ENCODE measurements around the gene GAREM1.

Gene GAREM1

DNA sequence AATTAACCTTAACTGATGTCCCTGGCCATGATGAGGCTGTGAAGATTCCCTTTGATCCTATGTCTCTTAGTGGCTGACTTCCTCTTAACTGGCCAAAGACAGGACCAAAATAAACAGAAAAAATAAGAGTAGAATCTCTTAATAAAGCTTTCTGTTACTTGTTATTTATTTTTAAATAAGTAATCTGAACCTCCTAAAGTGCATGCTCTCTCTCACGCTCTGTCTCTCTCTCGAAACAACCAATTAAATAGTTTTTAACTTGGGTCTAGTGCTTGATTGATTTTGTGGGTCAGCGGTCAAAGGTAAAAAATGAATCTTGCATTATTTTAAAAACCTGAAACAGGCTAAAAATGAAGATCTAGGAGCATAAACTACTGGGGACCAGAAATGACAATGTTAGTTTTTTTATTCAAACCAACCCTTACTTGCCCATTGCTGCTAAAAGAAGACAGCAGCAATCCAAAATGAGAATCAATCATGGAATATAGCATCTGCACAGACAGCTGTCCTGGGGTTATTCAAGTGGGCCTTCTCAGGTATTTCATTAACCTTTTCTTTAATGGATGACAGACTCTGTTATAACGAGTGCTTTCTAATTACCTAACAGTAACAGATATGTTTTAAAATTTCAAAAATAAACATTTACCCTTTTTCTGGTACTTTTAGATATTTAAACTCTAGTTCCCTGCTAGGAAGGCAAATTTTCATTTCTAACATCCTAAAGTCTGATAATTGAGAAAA, 11.2 kb downstream of the GAREM1 start:
- no peak for DNase-seq (ENCODE audit: low read depth)

DNA sequence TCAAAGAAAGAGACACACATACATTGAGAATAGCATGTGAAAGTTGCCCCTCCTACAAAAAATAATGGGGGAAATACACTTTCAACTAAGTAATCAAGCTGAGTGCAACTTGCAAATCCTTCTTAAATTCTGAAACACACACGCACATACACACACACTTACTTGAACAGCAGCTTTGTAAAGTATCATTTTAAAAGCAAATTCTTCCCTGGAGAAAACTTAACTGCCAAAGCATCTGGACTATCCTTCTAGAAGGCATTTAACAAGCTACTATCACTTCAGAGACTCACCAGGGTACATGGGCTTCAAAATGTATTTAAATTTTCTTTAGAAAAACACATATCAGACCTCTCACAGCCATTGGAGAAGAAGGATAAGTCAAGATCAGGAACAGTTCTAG, 15.3 kb downstream of the GAREM1 start:
- DNase-seq (ENCODE audit: low read depth), result no peak

DNA sequence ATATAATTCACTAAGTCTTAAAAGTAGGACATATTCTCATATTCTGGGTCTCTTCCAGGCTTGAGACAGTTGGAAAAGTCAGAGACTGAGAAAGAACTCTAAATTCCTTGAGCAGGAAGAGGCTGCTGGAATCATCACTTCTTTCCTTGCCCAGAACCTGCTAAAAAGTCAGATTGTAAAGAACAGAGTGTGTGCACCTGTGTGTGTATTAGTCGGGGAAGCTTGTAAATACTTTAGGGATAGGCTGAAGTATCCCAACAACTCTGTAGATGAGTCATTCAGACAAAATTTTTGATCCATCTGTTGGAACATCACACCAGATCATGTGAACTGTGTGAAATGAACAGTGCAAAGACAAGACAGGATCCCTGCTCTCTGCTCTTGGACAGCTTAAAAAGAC, 16.1 kb downstream of the GAREM1 start:
- DNase-seq (ENCODE audit: low read depth), result no peak

DNA sequence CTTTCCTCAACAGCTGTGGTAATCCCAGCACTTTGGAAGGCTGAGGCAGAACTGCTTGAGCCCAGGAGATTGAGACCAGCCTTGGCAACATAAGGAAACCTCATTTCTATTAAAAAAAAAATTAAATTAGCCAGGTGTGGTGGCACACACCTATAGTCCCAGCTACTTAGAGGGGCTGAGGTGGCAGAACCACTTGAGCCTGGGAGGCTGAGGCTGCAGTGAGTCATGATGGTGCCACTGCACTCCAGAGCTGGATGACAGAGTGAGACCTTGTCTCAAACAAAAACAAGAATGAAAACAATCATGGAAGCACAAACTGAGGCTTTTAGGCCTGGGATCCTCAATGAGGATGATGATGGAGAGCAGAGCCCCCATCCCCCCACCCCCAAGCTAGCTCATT, 19.8 kb downstream of the GAREM1 start:
- no peak for DNase-seq (ENCODE audit: low read depth)

DNA sequence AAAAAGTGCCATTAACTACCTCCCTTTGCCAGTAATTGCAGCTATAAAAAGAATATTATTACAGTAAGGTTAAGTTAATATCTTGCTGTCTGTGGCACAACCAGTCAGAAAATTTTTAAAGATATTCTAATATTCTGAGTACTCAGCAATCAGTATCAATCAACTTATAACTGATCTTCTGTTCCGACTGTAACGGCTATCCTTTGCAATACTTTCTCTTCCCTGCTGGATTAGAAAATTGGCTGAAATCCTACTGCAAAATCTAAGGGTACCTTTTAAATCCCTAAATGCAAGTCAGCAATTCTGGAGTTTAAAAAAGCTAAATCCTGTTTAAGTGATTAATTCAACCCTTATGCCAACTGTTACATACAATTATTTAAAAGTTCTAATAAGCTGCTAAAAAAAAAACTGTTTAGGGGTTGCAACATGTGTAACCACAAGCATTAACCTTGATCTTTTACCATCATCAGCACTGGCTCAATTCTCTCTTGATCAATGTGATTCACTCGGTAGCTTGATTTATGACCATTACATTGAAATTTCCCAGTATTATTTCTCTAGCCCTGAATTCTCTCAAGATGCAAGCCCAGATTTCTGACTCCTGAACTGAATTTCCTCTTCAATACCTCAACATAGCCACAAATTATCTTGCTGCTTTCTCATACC, 20.5 kb downstream of the GAREM1 start:
- no peak for DNase-seq (ENCODE audit: low read depth)

DNA sequence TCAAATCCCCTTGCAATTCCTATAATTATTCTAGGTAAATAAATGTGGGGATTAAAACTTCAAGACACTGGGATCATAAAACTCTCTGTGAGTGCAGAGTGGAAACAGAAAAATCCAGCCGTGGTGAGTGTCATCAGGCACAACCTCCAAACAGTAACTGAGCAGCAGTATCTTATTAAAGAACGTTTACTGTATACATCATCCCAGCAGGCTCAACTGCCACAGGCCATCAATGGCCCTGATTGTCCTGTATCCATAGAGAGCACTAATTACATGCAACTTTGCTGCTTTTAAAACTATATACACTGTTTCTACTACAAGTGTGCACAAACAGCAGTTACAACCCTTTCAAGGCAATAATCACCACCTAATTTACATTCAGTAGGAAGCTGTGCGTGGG, 23.9 kb downstream of the GAREM1 start:
- no peak for DNase-seq (ENCODE audit: low read depth)

DNA sequence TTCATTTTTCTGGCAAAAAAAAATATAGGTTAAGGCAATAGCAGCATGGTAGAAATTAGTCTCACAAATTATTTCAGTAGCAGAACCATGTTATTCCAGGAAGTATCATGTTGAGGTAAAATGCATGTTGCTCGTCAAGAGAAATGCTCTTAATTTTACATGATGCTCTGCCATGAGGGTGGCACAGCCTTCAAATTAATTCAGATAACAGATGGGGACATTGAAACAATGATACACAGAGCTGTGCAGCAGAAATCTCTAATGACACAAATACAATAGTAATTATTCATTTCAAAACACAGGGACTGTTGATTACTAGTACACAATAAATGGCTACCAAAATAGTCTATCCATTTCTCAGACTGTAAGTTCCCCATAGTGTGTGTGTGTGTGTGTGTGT, 24.8 kb downstream of the GAREM1 start:
- no peak for DNase-seq (ENCODE audit: low read depth)

DNA sequence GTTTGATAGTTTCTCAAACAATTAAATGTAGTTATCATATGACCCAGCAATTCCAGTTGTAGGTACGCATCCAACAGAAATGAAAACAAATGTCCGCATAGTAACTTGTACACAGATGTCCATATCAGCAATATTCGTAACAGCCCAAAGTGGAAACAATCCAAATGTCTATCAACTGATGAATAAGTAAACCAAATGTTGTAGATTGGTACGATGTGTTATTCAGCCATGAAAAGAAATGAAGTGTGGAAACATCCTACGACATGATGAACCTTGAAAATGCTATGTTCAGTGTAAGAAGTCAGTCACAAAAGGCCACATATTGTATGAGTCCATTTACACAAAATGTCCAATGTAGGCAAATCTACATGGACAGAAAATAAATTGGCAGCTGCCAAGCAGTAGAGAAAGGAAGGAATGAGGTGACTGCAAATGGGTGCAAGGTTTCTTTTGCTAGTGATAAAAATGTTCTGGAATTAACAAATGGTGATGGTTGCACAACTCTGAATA, 26.9 kb downstream of the GAREM1 start:
- DNase-seq (ENCODE audit: low read depth), result no peak

DNA sequence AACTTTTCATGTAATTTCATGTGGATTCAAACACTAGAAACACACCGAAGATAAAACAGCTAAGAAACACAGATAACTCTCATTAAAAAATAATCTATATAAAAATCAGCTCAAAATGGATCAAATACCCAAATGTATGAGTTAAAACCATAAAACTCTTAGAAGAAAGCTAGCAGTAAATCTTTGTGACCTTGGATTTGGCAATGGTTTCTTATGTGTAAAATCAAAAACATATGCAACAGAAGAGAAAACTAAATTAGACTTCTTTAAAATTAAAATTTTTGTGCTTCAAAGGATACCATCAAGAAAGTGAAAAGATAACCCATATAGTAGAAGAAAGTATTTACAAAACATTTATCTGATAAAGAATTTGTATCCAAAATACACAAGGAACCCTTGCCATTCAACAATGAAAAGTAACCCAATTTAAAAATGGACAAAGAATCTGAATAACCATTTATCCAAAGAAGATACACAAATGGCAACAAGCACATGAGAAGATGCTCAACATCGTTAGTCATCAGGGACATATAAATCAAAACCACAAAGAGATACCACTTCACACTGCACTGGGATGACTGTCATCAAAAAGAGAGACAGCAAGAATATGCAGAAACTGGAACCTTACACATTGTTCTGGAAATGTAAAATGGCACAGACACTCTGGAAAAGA, 27.5 kb downstream of the GAREM1 start:
- DNase-seq (ENCODE audit: low read depth), result no peak

DNA sequence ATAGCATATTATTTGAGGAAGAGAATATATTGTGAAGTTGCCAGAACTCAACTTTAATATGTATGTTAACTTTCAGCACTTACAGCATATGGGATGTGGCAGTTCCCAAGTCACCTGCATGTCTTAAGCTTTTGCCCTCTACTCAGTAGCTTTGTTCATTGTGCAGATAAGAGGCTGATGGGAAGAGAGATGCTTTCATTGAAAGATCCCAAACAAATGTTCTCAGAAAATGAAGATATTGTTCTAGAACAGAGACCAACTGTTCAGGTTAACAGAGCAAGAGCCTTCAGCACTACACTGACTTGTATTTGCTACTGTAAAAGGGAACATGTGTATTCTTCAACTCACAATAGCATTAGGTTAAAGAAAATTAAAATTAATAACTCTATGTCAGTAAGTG, 28.1 kb downstream of the GAREM1 start:
- no peak for DNase-seq (ENCODE audit: low read depth)

DNA sequence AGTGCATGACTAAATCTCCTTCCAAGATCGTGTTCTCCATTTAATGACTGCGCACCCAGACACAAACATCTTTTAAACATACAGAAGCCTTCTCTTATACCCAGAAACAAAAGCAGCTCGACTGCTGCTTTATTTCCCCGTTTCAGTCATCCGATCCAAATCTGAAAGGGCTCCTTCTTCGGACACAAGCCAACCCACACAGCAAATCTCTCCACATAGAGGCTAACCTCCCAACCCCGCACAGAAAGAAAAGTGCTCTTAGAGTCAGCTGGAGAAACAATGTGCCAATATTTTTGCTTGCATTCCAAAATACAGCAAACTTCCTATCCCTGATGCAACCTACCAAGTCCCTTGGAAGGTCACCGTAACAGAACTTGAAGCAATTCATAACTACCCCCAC, 29.1 kb downstream of the GAREM1 start:
- no peak for DNase-seq (ENCODE audit: low read depth)

DNA sequence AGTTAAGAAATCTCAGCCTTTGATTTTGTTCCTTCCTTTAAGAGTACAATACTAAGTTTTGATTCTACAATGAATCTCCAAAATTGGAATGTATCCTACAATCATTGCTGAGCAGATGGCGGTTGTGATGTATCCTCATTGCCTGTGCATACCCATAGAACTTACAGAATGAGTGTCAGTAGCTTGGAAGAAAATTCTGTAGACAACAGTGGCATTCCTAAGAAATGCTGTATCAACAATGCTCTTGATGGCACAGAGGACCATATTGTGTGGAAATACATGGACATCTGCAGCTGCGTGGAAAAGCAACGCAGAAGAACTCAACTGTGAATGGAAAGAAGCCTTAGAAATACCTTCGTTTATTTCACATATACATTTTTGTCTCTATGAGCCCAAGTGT, 30.2 kb downstream of the GAREM1 start:
- DNase-seq (ENCODE audit: low read depth), result no peak

DNA sequence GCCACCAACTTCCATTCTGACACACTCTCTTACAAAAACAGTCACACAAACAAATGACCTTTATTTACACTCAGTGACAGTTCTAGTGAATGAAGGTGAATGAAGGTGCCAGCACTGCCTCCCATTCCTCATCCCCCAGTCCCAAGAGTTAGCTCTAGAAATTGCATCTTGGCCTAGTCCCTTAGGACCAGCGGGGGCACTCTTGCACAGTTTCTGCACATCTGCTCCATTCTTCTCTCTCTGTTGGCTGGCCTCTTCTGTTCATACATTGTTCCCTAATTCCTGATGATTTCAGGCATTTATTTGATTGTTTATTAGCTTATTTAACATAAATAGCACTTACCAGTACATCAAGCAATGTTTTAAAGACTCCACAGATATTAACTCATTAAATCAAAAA, 30.9 kb downstream of the GAREM1 start:
- no peak for DNase-seq (ENCODE audit: low read depth)

DNA sequence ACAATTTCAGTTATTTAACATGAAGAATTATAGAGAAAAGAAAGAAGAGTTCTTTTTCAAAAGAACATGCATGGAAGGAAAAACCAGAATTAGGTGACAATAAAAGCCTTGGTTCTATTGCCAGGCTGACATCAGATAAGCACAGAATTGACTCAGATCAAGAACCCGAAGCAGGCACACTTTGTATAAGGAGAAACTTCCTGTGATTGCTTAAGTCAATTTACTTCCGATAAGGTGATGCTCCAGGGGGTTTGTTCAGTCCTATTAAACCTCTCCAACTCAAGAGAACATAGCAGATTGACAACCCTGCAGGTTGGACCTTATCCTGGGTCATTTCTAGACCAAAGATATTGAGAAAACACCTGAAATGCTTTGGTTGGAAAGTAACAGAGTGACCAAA, 31.4 kb downstream of the GAREM1 start:
- no peak for DNase-seq (ENCODE audit: low read depth)

DNA sequence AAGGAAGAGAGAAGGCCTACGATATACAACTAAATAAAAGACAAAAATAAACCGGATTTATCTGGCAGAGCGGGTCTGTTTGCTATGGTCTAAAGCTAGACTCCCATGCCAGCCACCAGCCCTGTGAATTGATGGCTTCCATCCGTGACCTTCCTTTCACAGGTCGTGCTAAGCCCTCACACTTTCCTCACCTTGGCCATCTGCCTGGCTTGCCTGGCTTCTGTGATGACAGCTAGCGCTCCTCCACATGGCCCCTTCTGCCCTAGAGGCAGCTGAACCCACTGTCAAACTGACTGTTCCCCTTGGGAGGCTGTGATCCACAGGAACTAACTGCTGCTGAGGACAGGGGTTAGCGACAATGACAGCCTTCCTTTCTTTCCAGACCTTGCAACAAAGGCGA, 32.5 kb downstream of the GAREM1 start:
- DNase-seq (ENCODE audit: low read depth), result no peak

DNA sequence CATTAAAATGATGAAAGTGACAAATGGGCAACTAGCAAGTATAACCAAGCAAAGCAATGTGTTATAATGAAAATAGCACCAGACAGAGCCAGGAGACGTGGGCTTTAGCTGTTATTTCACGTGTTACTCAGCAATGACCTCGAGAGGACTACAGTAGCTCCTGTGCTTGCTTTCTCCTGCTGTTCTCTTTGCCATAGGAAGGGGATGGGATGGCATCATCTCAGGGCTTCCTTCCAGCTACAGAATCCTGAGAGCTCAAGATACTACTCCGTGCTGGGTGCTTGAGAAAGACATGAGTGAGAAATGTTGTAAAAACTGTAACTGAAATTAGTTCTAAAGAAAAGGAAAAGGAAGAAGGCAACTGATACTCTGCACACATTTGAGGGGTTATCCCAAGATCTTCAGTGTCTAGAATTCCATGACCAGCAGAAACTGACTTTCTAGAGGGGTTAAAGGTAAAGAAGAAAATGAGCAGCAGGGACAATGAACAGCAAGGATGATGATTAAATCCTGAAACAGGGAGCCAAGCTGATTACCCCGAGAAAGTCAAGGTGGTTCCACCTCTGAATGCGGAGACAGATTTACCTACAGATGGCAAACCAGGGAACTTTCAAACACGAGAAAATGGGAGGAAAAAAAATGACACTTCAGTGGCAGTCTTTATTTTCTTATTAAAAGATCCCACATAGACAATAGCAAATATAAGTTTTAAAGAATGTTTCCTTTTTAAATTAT, 33.4 kb downstream of the GAREM1 start:
- DNase-seq (ENCODE audit: low read depth), result no peak

DNA sequence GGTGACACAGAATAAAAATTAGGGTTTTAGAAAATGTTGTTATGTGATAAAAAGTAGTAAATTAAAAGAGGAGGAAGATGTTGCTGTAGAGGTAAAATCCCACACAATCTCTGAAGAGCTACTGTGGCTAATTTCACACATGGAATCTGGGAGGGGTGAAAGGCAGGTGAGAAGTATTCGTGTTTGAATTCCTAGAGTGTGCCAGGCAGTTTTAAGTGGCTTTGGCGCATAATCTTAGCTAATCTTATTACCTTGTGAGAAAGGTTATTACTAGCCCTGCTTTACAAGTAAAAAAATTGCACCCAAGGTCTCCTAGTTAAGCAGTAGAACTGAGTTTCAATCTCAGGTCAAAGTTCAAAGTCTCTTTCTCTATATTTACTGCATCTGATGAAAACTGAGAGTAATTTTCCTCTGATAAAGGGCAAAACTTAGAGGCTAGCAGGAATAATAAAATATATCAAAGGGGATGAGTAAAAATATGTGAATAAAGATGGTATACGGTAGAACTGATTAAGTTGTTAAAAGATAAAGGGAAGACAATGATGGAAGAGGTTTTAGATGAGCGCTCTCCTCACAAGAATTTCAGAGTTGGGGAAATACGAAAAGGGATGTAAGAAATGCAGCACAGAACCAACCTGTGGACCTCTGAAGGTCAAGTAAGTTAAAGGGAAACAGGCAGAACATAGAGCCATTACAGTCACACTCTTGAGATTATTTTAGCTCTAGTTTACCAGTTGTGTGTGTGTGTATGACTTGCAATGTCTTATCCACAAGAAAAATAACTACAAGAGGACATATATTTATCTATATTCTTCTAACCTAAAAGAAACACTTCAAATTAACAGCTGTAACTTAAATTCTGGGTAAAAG, 34.8 kb downstream of the GAREM1 start:
- no peak for DNase-seq (ENCODE audit: low read depth)

DNA sequence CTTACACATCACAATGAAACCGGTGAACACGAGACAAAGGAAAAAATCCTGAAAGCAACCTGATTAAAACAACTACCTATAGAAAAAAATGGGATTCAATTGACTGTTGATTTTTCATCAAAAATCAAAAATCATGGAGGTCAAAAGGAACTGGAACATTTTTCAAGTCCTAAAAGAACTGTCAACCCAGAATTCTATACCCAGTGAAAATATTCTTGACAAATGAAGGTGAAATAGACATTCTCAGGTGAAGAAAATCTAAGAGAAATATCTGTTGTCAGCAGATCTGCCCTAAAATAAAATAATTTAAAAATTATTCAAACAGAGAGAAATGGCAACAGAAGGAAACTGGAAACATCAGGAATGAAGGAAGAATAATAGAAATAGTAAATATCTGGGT, 38.9 kb downstream of the GAREM1 start:
- DNase-seq (ENCODE audit: low read depth), result no peak

DNA sequence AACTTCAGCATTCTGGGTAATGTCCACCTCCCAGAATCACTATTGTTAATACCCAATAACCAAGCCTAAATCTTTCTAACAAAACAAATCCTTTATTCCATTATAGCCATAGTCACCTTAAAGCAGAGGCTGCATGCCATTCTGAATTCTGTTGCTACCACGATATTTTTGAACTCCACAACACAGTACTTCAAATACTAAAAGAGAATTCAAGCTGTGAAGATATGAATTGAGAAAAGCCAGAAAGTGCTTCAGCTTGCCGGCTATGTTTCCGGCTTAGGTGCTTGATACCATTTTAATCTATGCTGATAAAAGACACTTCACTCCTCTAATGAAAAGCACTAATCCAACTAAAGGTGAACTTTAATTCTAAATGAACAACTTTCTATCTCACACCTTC, 41.3 kb downstream of the GAREM1 start:
- no peak for DNase-seq (ENCODE audit: low read depth)

DNA sequence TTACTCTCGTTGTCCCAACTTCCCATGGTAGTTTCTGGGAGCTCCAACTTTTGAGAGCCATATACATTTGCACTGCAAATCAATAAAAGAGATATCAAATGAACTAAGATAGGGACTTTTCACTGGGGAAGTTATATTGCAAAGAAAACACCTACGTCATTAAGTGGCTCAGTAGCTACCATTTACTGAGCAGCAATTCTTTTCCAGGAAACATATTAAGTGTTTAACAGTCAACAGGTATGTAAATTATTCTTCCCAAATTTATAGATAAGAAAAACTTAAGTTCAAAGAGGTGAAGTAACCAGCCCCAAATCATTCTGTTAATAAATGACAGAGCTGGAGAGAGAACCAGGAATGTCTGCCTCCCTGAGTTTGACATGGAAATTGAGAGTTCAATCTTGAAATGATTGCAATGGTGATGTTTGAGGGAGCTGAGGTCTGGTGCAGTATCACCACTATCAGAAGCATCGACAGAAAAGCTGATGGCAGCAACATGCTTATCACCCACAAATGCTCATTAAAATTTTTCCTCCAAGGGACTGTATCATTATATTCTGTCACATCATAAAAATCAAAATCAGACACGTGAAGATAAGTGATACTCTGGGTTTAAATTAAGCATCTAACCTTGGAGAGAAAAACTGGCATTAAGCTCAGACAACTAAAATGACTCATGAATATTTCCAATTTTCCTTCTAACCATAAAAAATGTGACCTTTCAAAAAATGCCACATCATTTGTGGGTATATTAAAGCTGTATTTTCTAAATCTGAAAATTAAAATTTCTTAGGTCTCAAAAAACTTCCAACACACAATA, 43.4 kb downstream of the GAREM1 start:
- DNase-seq (ENCODE audit: low read depth), result no peak

DNA sequence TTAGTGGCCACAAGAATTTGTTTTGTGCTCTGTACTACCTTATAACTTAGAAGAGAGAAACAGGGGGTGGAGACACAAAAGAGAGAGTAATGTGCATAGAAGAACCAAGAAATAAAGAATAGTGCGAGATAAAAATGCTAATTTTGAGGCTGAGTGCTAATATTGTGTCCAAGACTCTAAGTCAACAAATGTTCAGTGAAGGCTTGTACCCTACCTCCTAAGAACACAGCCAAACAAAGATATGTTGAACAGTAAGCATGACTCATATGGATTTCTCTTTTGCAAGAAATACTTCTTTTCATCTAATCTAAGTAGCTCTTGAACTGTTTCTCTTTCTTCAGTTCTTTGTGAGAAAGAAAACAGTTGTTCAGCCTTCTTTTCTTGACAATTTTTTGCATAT, 45.2 kb downstream of the GAREM1 start:
- DNase-seq (ENCODE audit: low read depth), result peak; percentile 30
